PC-9 (cell line): Measurements from ENCODE around the gene DNMT3A. TPM values are rescaled to one million over a fixed set of nuclear protein-coding genes. Genes with fewer than 3 reads are reported as not detected.

Experiments
- BruUV-seq: library from RNA; stranded (reverse); fragments of 400-500 nt; replicated peaks from 2 replicates; lab custom pipeline; 2021; lab: Mats Ljungman, UMichigan
- CTCF ChIA-PET: fragments of 300-600 bp; sonication (Branson Sonifier 250); formaldehyde crosslinking; loops from one replicate; lab custom pipeline; 2022; ENCODE audit warnings: antibody characterized with exemption; lab: Charles Lee
- POLR2A ChIA-PET: fragments of 300-600 bp; sonication (Branson Sonifier 250); formaldehyde crosslinking; loops from one replicate; lab custom pipeline; 2022; ENCODE audit warnings: antibody characterized with exemption; ENCODE audit not compliant: unreplicated experiment; lab: Charles Lee
- DNase-seq, 2 experiments: peaks; one replicate each; pipeline versions ENCODE4 v3.0.0 to v3.0.0-alpha.2; 2015 to 2022; ENCODE audit warnings: mixed read lengths in 1 of 2
- H2AFZ ChIP-seq: fragments of 200-600 bp; sonication (generic); 2 replicates; pipeline ENCODE4 v1.8.1; 2017; ENCODE audit warnings: antibody characterized with exemption
- H3F3A ChIP-seq: fragments of 200-600 bp; sonication (generic); 2 replicates; pipeline ENCODE4 v1.8.1; 2017; ENCODE audit warnings: antibody characterized with exemption, mild to moderate bottlenecking, low read depth; ENCODE audit not compliant: insufficient read depth
- H3K27ac ChIP-seq: fragments of 200-600 bp; sonication (generic); 2 replicates; pipeline ENCODE4 v1.6.1; 2016; ENCODE audit warnings: mixed run types
- H3K27me3 ChIP-seq: fragments of 200-600 bp; sonication (generic); 2 replicates; pipeline ENCODE4 v1.6.1; 2016; ENCODE audit warnings: low read depth, mixed run types; ENCODE audit not compliant: insufficient read depth
- H3K36me3 ChIP-seq: fragments of 200-600 bp; sonication (generic); 2 replicates; pipeline ENCODE4 v1.6.1; 2016; ENCODE audit warnings: low read depth, mixed run types
- H3K4me1 ChIP-seq: fragments of 200-600 bp; sonication (generic); replicated peaks from 2 replicates; pipeline ENCODE4 v1.6.1; 2016; ENCODE audit warnings: mixed run types; ENCODE audit not compliant: insufficient read depth
- H3K4me2 ChIP-seq: fragments of 200-600 bp; sonication (generic); 2 replicates; pipeline ENCODE4 v1.6.1; 2017; ENCODE audit warnings: mixed run types
- H3K4me3 ChIP-seq: fragments of 200-600 bp; sonication (generic); 2 replicates; pipeline ENCODE4 v1.6.1; 2016; ENCODE audit warnings: mixed run types
- H3K79me2 ChIP-seq: fragments of 200-600 bp; sonication (generic); 2 replicates; pipeline ENCODE4 v1.6.1; 2017; ENCODE audit warnings: low read depth, mixed run types
- H3K9me2 ChIP-seq: fragments of 200-600 bp; sonication (generic); 2 replicates; pipeline ENCODE4 v1.8.1; 2017; ENCODE audit warnings: mild to moderate bottlenecking; ENCODE audit not compliant: insufficient read depth
- H3K9me3 ChIP-seq: fragments of 200-600 bp; sonication (generic); 2 replicates; pipeline ENCODE4 v1.8.1; 2016; ENCODE audit warnings: low read depth; ENCODE audit not compliant: insufficient read depth
- H4K20me1 ChIP-seq: fragments of 200-600 bp; sonication (generic); 2 replicates; pipeline ENCODE4 v1.8.1; 2017; ENCODE audit not compliant: insufficient read depth
- CTCF ChIP-seq: fragments of 200-600 bp; sonication (generic); conservative IDR thresholded peaks from 2 replicates; pipeline ENCODE4 v1.6.1; 2017; ENCODE audit warnings: mixed run types, antibody characterized with exemption, mild to moderate bottlenecking, moderate library complexity
- EZH2 ChIP-seq: fragments of 200-600 bp; sonication (generic); IDR thresholded peaks from 2 replicates; pipeline ENCODE4 v1.8.0; 2017; ENCODE audit warnings: antibody characterized with exemption, low read depth
- intact Hi-C: fragments of 100-400 bp; cut with micrococcal nuclease; formaldehyde crosslinking; loops from one replicate; pipeline ENCODE4 v1.10.0; 2022; ENCODE audit not compliant: unreplicated experiment
- total RNA-seq: library from RNA; stranded (reverse); gene quantifications from 2 replicates; pipeline ENCODE4 v1.2.3, GENCODE V29; 2021

Gene DNMT3A
- total RNA-seq, 1 experiment from 2014 or later: 38.9 TPM

- Histone ChIP-seq H3K9me2 (no peaks in the 10 kb centered on the region), H2AFZ (no peak overlapping the region), H3F3A (0 out of 2 replicates have a peak, but pooled peaks cover 5% of the 10 kb centered on the region), H3K4me1 (no peaks in the 10 kb centered on the region), H3K4me3 (no peak overlapping the region), H3K4me2 (no peak overlapping the region), H3K27ac (no peak overlapping the region), H3K27me3 (no peaks in the 10 kb centered on the region), H3K9me3 (no peaks in the 10 kb centered on the region), H3K79me2 (no peaks in the 10 kb centered on the region), H3K36me3 (no peaks in the 10 kb centered on the region), H4K20me1 (no peaks in the 10 kb centered on the region)
- intact Hi-C loops: no loop called here
- no peak for TF ChIP-seq CTCF
- TF ChIP-seq EZH2: no peak
- ChIA-PET POLR2A (no interaction called here), CTCF (no interaction called here)
- DNase-seq: no peak
- BruUV-seq: no TSS peak
Measured at GRCh38 chr2:25368660-25369059, 26.9 kb upstream of the DNMT3A start.

DNA sequence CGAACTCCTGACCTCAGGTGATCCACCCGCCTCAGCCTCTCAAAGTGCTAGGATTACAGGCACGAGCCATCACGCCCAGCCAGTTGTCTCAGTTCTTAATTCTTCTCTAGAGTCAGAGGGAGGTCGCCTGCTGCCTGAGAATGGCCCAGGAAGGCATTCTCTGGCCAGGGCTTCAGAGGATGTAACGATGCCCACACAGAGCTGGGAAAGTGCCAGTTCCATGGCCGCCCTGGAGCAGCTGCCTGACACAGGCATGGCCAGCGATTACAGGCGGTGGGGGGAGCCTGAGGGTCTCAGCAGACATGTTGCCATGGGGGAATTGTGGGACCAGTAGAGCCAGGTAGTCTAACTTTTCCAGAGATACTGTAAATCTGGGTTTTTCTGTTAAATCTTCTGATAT, 25.6 kb upstream of the DNMT3A start:
- Histone ChIP-seq H3K4me3 (no peak overlapping the region), H3K4me1 (0 out of 2 replicates have a peak, but pooled peaks cover 6% of the 10 kb centered on the region), H3K36me3 (no peaks in the 10 kb centered on the region), H4K20me1 (no peaks in the 10 kb centered on the region), H3K27me3 (no peaks in the 10 kb centered on the region), H2AFZ (no peak overlapping the region), H3K27ac (no peak overlapping the region), H3K4me2 (no peak overlapping the region), H3K79me2 (no peaks in the 10 kb centered on the region), H3K9me2 (no peaks in the 10 kb centered on the region), H3F3A (0 out of 2 replicates have a peak, but pooled peaks cover 9% of the 10 kb centered on the region), H3K9me3 (no peaks in the 10 kb centered on the region)
- intact Hi-C loops: no loop called here
- CTCF ChIA-PET: no interaction called here
- POLR2A ChIA-PET: no interaction called here
- no TSS peak for BruUV-seq
- TF ChIP-seq CTCF (no peak), EZH2 (no peak)
- no peak for DNase-seq

DNA sequence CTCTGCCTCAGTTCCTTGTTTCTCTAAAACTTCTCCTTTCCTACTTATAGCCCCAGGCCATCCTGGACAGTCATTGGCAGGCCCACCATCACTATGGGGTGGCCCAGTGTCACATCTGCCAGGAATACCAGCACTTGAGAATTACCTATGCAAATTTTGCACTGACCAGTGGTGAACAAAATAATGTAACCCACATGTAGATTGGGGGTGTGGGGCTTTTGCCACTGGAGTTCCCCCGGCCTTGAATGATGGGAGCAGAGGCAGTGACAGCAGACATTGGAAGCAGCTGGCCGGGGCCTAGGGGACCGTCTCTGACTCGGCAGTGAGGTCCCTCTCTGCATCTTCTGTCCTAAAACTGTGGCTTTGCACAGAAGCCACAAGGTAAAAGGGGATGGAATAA, 24.9 kb upstream of the DNMT3A start:
- H3K9me2 ChIP-seq: no peaks in the 10 kb centered on the region
- H2AFZ ChIP-seq: no peak overlapping the region
- no peaks in the 10 kb centered on the region for H3K36me3 ChIP-seq
- DNase-seq: no peak
- POLR2A ChIA-PET: no interaction called here
- H3K4me1 ChIP-seq: 0 out of 2 replicates have a peak, but pooled peaks cover 7% of the 10 kb centered on the region
- H3F3A ChIP-seq: 0 out of 2 replicates have a peak, but pooled peaks cover 11% of the 10 kb centered on the region
- TF ChIP-seq EZH2: no peak
- TF ChIP-seq CTCF: no peak
- H3K4me2 ChIP-seq: no peak overlapping the region
- CTCF ChIA-PET: no interaction called here
- no peaks in the 10 kb centered on the region for H3K79me2 ChIP-seq
- intact Hi-C loops: no loop called here
- no peak overlapping the region for H3K4me3 ChIP-seq
- BruUV-seq: no TSS peak
- H3K9me3 ChIP-seq: no peaks in the 10 kb centered on the region
- H3K27ac ChIP-seq: no peak overlapping the region
- no peaks in the 10 kb centered on the region for H4K20me1 ChIP-seq
- no peaks in the 10 kb centered on the region for H3K27me3 ChIP-seq
